Thoracic aorta (tissue), 2 donors: ENCODE data around the gene DHCR24. TPM values are rescaled to one million over a fixed set of nuclear protein-coding genes. Genes with fewer than 3 reads are reported as not detected.

Source experiments
- ATAC-seq: fragments of 150-250 bp; one replicate; pipeline ENCODE4 v1.8.0; 2017; ENCODE audit warnings: low read depth; ENCODE audit not compliant: insufficient number of reproducible peaks, low FRiP score
- DNase-seq: peaks from one replicate; pipeline ENCODE4 v3.0.0-alpha.2; 2020; ENCODE audit warnings: low spot score
- H3K27ac ChIP-seq, 2 donors: fragments of 200-600 bp; sonication (generic); 1 replicate in 1 of 2; 2 replicates in 1 of 2; pipeline ENCODE4 v1.5.1; 2016; ENCODE audit warnings: mild to moderate bottlenecking in 2 of 2, moderate library complexity in 2 of 2
- H3K27me3 ChIP-seq: fragments of 200-600 bp; sonication (generic); replicated peaks from 2 replicates; pipeline ENCODE4 v1.6.0; 2016; ENCODE audit warnings: mild to moderate bottlenecking; ENCODE audit not compliant: insufficient read depth
- H3K36me3 ChIP-seq: fragments of 200-600 bp; sonication (generic); one replicate; pipeline ENCODE4 v1.5.1; 2016
- H3K4me1 ChIP-seq, 2 donors: fragments of 200-600 bp; sonication (generic); 1 replicate in 1 of 2; 2 replicates in 1 of 2; pipeline versions ENCODE4 v1.5.1 to v1.6.0; 2016; ENCODE audit warnings: low read depth in 2 of 2, mild to moderate bottlenecking in 1 of 2; ENCODE audit not compliant: control insufficient read depth in 1 of 2
- H3K4me3 ChIP-seq: fragments of 200-600 bp; sonication (generic); 2 replicates; pipeline ENCODE4 v1.5.1; 2016; ENCODE audit warnings: mild to moderate bottlenecking
- H3K9me3 ChIP-seq: fragments of 200-600 bp; sonication (generic); 2 replicates; pipeline ENCODE4 v1.5.1; 2016
- CTCF ChIP-seq: fragments of 200-600 bp; sonication (generic); IDR thresholded peaks from one replicate; pipeline ENCODE4 v1.5.1; 2019; ENCODE audit warnings: antibody characterized with exemption
- total RNA-seq, 2 donors: library from RNA; depleted of rRNA; stranded (reverse); fragments of >200 nt; gene quantifications; one replicate each; pipeline versions ENCODE4 v1.1.0 to v1.2.3, GENCODE V29; 2016

Gene DHCR24
- total RNA-seq, 2 donors from 2014 or later = 32.1 to 56.4 TPM

GRCh38 chr1:54825696-54826095 lies 61.3 kb downstream of the DHCR24 start:
- Histone ChIP-seq H3K4me3 (no peak overlapping the region), H3K4me1 (no peaks in the 10 kb centered on the region), H3K27me3 (no peaks in the 10 kb centered on the region), H3K9me3 (peaks cover 26% of the 10 kb centered on the region), H3K36me3 (no peaks in the 10 kb centered on the region), H3K27ac (no peak overlapping the region)
- ATAC-seq (no peak), DNase-seq (no peak)
- no peak for TF ChIP-seq CTCF

- H3K27me3 ChIP-seq = no peaks in the 10 kb centered on the region
- H3K36me3 ChIP-seq = no peaks in the 10 kb centered on the region
- no peak overlapping the region for H3K27ac ChIP-seq
- no peak for DNase-seq
- ATAC-seq = no peak
- no peaks in the 10 kb centered on the region for H3K4me1 ChIP-seq
- H3K9me3 ChIP-seq = peaks cover 25% of the 10 kb centered on the region
- TF ChIP-seq CTCF = no peak
- no peak overlapping the region for H3K4me3 ChIP-seq
Observed at GRCh38 chr1:54823670-54824069, 63.3 kb downstream of the DHCR24 start.

GRCh38 chr1:54819733-54820132 lies 67.3 kb downstream of the DHCR24 start:
- Histone ChIP-seq H3K27ac (no peak overlapping the region), H3K4me3 (no peak overlapping the region), H3K27me3 (no peaks in the 10 kb centered on the region), H3K9me3 (peaks cover 13% of the 10 kb centered on the region), H3K4me1 (no peaks in the 10 kb centered on the region), H3K36me3 (no peaks in the 10 kb centered on the region)
- no peak for TF ChIP-seq CTCF
- ATAC-seq = no peak
- DNase-seq = no peak

- H3K27me3 ChIP-seq = no peaks in the 10 kb centered on the region
- no peak for ATAC-seq
Observed at GRCh38 chr1:54819195-54819536, 67.8 kb downstream of the DHCR24 start.

GRCh38 chr1:54818461-54819194 lies 68.4 kb downstream of the DHCR24 start:
- H3K9me3 ChIP-seq = peaks cover 4% of the 10 kb centered on the region
- no peak for ATAC-seq
- TF ChIP-seq CTCF = no peak
- H3K36me3 ChIP-seq = no peaks in the 10 kb centered on the region
- DNase-seq = no peak
- no peak overlapping the region for H3K27ac ChIP-seq
- no peaks in the 10 kb centered on the region for H3K27me3 ChIP-seq
- H3K4me1 ChIP-seq = no peaks in the 10 kb centered on the region
- H3K4me3 ChIP-seq = no peak overlapping the region

More at GRCh38 chr1:54819195-54819536, 67.8 kb downstream of the DHCR24 start:
- no peaks in the 10 kb centered on the region for H3K4me1 ChIP-seq
- H3K9me3 ChIP-seq = peaks cover 10% of the 10 kb centered on the region
- no peak for TF ChIP-seq CTCF
- no peak overlapping the region for H3K27ac ChIP-seq
- H3K4me3 ChIP-seq = no peak overlapping the region
- H3K36me3 ChIP-seq = no peaks in the 10 kb centered on the region
- DNase-seq = no peak
